Fibroblast of mammary gland (primary cell): ENCODE measurements around the gene TESPA1.
A peak's percentile ranks its signal among the peaks of the same experiment; 100 is the strongest.

ENCODE experiments used
- DNase-seq: peaks from one replicate; pipeline ENCODE4 v3.0.0-alpha.2; 2010; ENCODE audit warnings: low read depth
- H3K4me3 ChIP-seq: 2 replicates; pipeline ENCODE4 v1.5.1; 2011; ENCODE audit warnings: low read depth, mild to moderate bottlenecking, low read length, moderate library complexity; ENCODE audit not compliant: control insufficient read depth
- CTCF ChIP-seq: conservative IDR thresholded peaks from 2 replicates; pipeline ENCODE4 v1.5.1; 2011; ENCODE audit warnings: low read depth, low read length, inconsistent platforms; ENCODE audit not compliant: control insufficient read depth, insufficient read depth

Gene TESPA1

GRCh38 chr12:54959291-54960018, 25.1 kb downstream of the TESPA1 start:
- no peak overlapping the region for H3K4me3 ChIP-seq
- no peak for TF ChIP-seq CTCF
- peak; percentile 5 for DNase-seq

GRCh38 chr12:54958048-54958658, 26.4 kb downstream of the TESPA1 start:
- TF ChIP-seq CTCF = peak; percentile 68
- peak; percentile 76 for DNase-seq
- no peak overlapping the region for H3K4me3 ChIP-seq

- no peak for DNase-seq
- no peak for TF ChIP-seq CTCF
- no peak overlapping the region for H3K4me3 ChIP-seq
Observed at GRCh38 chr12:54956818-54957641, 27.5 kb downstream of the TESPA1 start.

- no peak for DNase-seq
- H3K4me3 ChIP-seq = no peak overlapping the region
- no peak for TF ChIP-seq CTCF
Observed at GRCh38 chr12:54956322-54956721, 28.2 kb downstream of the TESPA1 start.

- TF ChIP-seq CTCF = no peak
- DNase-seq = no peak
- no peak overlapping the region for H3K4me3 ChIP-seq
Observed at GRCh38 chr12:54954801-54955200, 29.8 kb downstream of the TESPA1 start.

GRCh38 chr12:54954228-54954627, 30.3 kb downstream of the TESPA1 start:
- H3K4me3 ChIP-seq = no peak overlapping the region
- DNase-seq = no peak
- no peak for TF ChIP-seq CTCF
